ACHN (cell line): ENCODE results near the gene UQCRC1.
A peak's percentile ranks its signal among the peaks of the same experiment; 100 is the strongest.

Source experiments
- DNase-seq: peaks from one replicate; pipeline ENCODE4 v3.0.0-alpha.2; 2015
- in situ Hi-C: cut with HindIII; loops from 2 replicates; pipeline ENCODE4 v1.10.0; 2017; ENCODE audit warnings: low sequenced_read_pairs, low pct_ligation_motif_present, low pct_unique_long_range_greater_than_20kb

The UQCRC1 gene

DNA sequence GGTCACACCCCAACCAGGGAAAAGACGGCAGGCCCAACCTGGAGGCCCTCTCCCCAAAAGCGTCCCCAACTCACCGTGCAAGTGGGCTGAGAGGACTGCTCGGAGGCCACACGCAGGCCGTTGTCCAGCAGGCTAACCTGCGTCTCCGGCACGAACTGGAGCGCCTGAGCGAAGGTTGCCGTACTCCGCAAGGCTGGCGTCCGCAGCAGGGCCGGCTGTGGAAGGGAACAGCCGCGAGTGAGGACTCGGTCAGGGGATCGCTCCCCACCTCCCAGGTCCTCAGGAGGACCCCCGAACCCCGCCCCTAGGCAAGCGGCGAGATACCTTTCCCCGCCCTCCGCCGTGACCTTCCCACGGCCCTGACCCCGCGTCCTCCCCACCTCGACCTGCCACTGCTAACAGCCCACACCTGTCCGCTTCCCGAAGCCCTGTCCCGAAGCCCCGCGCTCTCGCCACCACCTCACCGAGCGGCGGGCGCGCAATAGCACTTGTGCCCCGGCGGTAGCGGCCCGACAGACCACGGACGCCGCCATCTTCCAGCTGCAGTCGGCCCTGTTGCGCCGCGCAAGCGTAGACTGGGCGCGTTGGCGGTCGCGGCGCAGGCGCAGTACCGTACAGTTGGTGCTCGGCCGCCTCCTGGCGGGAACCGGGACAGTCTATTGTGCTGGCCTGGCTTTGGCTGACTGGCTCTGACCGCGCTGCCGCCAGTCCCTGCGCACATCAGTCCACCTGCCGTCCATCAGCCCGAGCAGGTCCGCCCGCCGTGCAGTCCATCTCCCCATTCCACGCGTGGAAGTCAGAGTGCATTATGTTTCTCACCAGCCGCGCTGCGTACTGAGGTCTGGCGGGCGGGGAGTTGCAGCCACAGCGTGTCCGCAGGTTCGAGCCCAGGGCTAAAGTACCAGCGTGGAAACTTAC lies at the start of gene UQCRC1:
UQCRC1 (minus strand) TSS at position 559 of the 918 bp plus-strand sequence; CDS start at position 533, 26 bp downstream.
- in situ Hi-C loops = no loop called here
- DNase-seq = peak; percentile 89

GRCh38 chr3:48656841-48657281 lies 47.4 kb upstream of the UQCRC1 start:
- no peak for DNase-seq
- in situ Hi-C loops = no loop called here

DNA sequence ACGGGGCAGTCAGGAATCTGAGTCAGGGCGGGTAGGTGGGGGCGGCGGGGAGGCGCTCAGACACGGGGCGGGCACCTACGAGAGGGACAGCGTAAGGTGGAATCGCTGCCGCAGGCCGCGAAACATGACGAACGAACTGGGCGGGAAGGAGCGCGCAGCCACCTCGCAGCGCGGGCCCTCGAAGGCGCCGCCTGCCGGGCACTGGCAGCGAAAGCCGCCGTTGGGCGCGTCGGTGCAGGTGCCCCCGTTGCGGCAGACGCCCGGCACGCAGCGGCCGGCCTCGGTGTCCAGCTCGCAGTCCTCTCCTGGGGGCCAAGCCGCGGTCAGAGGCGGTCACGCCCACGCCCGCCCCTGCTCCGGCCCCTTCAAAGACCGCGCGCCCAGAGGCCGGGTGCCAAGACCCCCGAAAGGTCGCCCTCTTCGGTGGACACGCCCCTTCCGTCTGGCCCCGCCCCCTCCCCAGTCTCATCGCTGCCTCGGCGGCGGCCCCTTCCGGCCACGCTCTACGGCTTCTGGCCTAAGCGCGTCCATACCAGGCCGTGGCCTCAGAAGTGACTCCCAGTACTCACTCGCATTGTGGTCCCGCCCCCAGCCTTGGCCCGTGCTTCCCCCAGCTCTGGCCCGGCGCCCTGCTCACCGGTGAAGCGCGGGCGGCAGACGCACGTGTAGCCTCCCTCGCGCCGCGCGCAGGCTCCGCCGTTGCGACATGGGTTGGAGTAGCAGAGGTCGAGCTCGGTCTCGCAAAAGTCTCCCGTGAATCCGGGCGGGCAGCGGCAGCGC lies 46.8 kb upstream of the UQCRC1 start:
- in situ Hi-C loops = no loop called here
- DNase-seq = peak; percentile 74

GRCh38 chr3:48655606-48656005 lies 46.2 kb upstream of the UQCRC1 start:
- DNase-seq = no peak
- in situ Hi-C loops = no loop called here

- no peak for DNase-seq
- in situ Hi-C loops = no loop called here
These were observed 45.6 kb upstream of the UQCRC1 start for GRCh38 chr3:48655063-48655462.

DNA sequence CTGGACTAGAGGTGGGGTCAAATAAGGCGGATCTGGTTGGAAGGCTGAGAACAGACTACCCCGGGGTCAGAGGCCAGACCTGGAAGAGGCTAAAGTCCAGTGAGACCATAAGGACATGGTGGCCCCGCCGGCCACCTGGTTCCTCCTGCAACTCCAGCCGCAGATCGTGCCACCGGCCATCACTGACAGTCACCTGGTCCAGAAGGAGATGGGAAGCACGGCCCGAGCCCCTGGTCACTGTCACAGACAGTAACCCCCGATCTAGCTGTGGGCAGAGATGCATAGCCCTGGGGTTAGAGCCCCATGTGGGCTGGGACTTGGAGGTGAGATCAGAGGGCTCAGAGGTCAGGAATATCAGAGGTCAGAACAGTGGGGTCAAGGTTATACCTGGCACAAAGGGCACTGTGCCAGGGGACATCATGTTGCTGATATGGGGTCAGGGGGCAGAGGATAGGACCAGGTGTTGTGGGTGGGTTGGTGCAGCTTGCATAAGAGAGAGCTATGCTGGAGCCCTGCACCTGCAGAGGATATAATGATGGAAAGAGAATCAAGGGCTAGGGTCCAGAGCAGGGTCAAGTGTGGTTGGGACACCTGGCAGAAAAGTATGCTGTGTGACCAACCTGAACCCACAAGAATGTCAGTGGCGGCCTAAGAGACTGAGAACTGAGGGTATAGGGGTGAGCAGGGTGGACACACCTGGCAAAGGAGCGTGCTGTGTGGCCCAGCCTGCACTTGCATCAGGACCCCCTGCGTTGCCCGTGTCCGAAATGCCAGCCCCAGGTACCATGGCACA lies 43.7 kb upstream of the UQCRC1 start:
- DNase-seq = no peak
- in situ Hi-C loops = no loop called here

GRCh38 chr3:48651771-48652170 lies 42.3 kb upstream of the UQCRC1 start:
- no peak for DNase-seq
- in situ Hi-C loops = no loop called here

- in situ Hi-C loops = no loop called here
- DNase-seq = no peak
These were observed 41.3 kb upstream of the UQCRC1 start for GRCh38 chr3:48650723-48651122.

- in situ Hi-C loops = no loop called here
These were observed 38.9 kb upstream of the UQCRC1 start for GRCh38 chr3:48648188-48648850.

DNA sequence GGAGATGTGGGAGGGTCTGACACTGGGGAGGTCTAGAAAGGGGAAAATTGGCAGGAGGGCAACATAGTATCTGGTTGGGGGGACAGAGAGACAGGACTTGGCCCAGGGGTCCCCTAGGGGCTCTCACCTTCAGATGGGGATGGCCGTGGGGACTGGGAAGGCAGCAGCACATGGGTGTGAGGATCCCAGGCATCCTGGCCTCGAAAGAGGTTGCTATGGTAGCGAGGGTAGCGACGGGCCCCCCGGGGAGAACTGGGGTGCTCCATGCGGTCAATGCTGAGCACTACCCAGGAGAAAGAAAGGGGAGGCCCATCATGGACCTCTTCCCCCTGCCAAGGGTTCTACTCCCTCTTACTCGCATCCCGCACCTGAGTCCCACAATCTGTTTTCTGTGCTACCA lies 38.3 kb upstream of the UQCRC1 start:
- DNase-seq = no peak
- in situ Hi-C loops = no loop called here

More at GRCh38 chr3:48648188-48648850, 38.9 kb upstream of the UQCRC1 start:
- no peak for DNase-seq

GRCh38 chr3:48644898-48645760 lies 35.7 kb upstream of the UQCRC1 start:
- in situ Hi-C loops = no loop called here
- no peak for DNase-seq

DNA sequence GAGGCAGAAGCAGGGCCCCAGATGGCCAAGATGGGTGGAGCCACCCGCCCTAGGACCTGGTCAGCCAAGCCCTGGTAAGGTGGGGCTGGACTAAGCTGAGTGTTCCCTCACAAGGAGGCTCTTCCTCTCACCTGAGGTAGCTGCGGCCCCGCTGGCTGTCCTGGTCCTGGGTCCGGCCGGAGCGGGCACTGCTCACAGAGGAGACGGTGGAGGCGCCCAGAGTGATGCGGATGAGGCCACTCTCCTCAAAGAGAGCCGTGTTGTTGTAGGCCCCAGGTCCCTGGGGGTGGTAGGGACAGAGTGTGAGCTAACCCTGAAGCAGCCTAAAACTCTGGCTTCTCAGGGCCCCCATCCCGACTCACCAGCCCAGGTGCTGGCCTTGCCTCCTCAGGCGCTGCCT lies 33.2 kb upstream of the UQCRC1 start:
- DNase-seq = no peak
- in situ Hi-C loops = no loop called here

DNA sequence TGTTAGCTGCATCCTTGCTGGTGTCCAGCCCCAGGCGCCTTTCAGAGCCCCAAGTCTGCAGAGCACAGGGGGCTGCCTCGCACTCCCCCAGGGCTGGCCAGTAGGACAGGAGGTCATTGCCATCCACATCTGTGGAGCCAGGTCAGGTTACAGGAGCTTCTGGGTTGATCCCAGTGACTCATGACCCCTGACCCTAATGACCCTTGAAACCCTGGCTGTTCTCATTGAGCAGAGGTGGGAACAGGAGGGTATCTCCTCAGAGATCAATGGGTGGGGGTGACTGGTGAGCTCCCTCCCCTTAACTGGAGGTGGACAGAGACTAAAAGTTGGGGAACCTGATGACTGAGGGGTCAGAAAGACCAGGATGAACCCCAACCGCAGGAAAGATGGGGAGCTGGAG lies 31.9 kb upstream of the UQCRC1 start:
- in situ Hi-C loops = no loop called here

GRCh38 chr3:48639944-48640606 lies 30.6 kb upstream of the UQCRC1 start:
- in situ Hi-C loops = no loop called here
- no peak for DNase-seq

More for the DNA sequence above, 31.9 kb upstream of the UQCRC1 start:
- no peak for DNase-seq

DNA sequence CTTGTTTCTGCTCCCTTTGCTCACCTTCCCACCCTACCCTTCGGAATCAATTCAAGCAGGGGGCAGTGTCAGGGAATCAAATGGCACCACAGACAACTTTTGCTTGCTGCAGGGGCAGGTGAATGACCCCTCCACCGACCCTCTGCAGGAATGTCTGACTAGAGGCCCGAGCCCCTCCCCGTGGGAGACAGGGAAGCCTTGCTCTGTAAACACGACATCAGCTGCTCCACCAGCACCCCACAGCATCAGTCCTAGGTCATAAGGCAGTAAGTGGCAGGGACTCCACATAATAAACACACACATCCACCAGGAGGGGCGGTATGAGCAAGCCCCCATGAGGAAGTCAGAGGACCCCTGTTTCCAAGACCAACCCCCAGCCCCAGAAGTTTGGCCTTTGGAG lies 27.9 kb upstream of the UQCRC1 start:
- in situ Hi-C loops = no loop called here
- DNase-seq = no peak

- no peak for DNase-seq
- in situ Hi-C loops = no loop called here
These were observed 26.8 kb upstream of the UQCRC1 start for GRCh38 chr3:48636149-48636655.
